Breast epithelium (tissue), 4 donors: ENCODE data around the gene GAN. TPM values are rescaled to one million over a fixed set of nuclear protein-coding genes. Genes with fewer than 3 reads are reported as not detected.

Experiments
- DNase-seq, 2 donors: peaks; one replicate each; pipeline ENCODE4 v3.0.0-alpha.2; 2019; ENCODE audit warnings: low spot score in 2 of 2
- H3K27ac ChIP-seq, 2 donors: fragments of 200-600 bp; sonication (generic) in 1 of 2; one replicate each; pipeline ENCODE4 v1.5.1; 2016 to 2019; ENCODE audit warnings: mild to moderate bottlenecking in 1 of 2
- H3K27me3 ChIP-seq, 2 donors: fragments of 200-600 bp; sonication (generic) in 1 of 2; one replicate each; pipeline versions ENCODE4 v1.5.1 to v1.6.0; 2017 to 2019; ENCODE audit warnings: control low read depth in 1 of 2, mild to moderate bottlenecking in 1 of 2
- H3K36me3 ChIP-seq: fragments of 200-600 bp; one replicate; pipeline ENCODE4 v1.5.1; 2019
- H3K4me1 ChIP-seq, 2 donors: fragments of 200-600 bp; sonication (generic); one replicate each; pipeline ENCODE4 v1.5.1; 2016 to 2019; ENCODE audit warnings: control low read depth in 1 of 2
- H3K4me3 ChIP-seq, 3 donors: fragments of 200-600 bp; sonication (generic); 1 replicate in 2 of 3; 2 replicates in 1 of 3; pipeline ENCODE4 v1.5.1; 2016 to 2019; ENCODE audit warnings: mild to moderate bottlenecking in 3 of 3, moderate library complexity in 2 of 3
- H3K9me3 ChIP-seq, 2 donors: fragments of 200-600 bp; sonication (generic) in 1 of 2; one replicate each; pipeline ENCODE4 v1.5.1; 2016 to 2019; ENCODE audit warnings: control low read depth in 1 of 2
- POLR2A ChIP-seq: fragments of 450-650 bp; IDR thresholded peaks from one replicate; pipeline ENCODE4 v1.6.1; 2016; ENCODE audit warnings: antibody characterized with exemption, mild to moderate bottlenecking, moderate library complexity
- POLR2AphosphoS5 ChIP-seq, 3 donors: sonication (generic); formaldehyde crosslinking; IDR thresholded peaks; one replicate each; pipeline ENCODE4 v1.6.1; 2017; ENCODE audit warnings: antibody characterized with exemption in 3 of 3
- intact Hi-C: fragments of 100-400 bp; cut with DNase I; formaldehyde crosslinking; loops from one replicate; pipeline ENCODE4 v1.15.1; 2023; ENCODE audit warnings: low total_unique reads
- total RNA-seq, 3 donors: library from RNA; depleted of rRNA; stranded (reverse); fragments of >200 nt; gene quantifications; one replicate each; pipeline ENCODE4 v1.1.0, GENCODE V29; 2016
- TF ChIP-seq, protein P1 (sequence below), 3 donors: fragments of 450-650 bp; IDR thresholded peaks; one replicate each; pipeline ENCODE4 v1.5.1; 2016 to 2017; ENCODE audit warnings: antibody characterized with exemption in 3 of 3, mild to moderate bottlenecking in 3 of 3, moderate library complexity in 3 of 3

The GAN gene
- total RNA-seq, 3 donors from 2014 or later: 7.5 to 15.7 (median 10.8) TPM

DNA sequence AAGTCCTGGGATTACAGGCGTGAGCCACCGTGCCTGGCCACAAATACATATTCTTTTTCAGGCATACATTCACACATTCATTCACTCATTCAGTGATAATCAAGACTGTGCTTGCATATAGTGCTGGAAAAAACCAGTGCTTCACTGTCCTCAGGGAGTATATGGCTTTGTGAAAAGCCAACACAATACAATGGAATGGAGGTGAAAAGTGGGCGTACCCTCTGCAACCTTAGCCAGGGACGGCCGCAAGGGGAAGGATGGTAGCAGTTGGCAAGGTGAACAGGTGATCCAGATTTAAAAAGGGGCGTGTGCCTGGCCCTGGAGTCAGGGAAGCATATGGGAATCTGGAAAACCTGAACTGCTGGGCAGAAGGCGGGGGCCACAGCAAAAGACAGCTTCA, 18.1 kb upstream of the GAN start:
- no peaks in the 10 kb centered on the region for H3K9me3 ChIP-seq
- TF ChIP-seq POLR2A: no peak
- no peak for TF ChIP-seq POLR2AphosphoS5 (IDR thresholded peaks at IDR 0.05)
- H3K4me3 ChIP-seq: no peak overlapping the region
- no peaks in the 10 kb centered on the region for H3K27me3 ChIP-seq
- no peak overlapping the region for H3K27ac ChIP-seq
- H3K36me3 ChIP-seq: no peaks in the 10 kb centered on the region
- H3K4me1 ChIP-seq: no peaks in the 10 kb centered on the region
- intact Hi-C loops: no loop called here
- DNase-seq: no peak

DNA sequence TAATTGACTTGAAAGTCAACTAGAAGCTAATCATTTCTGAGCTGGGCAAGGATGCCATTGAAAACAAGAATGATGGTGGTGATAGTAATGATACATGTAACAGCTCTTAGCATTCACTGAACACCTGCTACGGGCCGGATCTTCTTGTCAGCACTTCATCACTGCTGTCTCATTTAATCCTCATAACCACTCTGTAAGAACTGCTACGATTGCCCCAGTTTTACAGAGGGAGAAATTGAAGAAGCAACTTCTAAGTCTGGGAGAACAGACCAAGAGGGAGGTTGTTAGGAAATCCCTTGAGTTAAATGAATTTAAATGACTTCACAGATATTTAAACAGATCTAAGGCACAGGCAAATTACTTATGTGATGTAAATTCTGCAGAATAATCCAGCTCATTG, 7.0 kb upstream of the GAN start:
- H3K9me3 ChIP-seq: no peaks in the 10 kb centered on the region
- peaks cover 0 to 8% of the 10 kb centered on the region in 2 donors for H3K4me1 ChIP-seq
- no peak overlapping the region for H3K27ac ChIP-seq
- TF ChIP-seq POLR2AphosphoS5 (IDR thresholded peaks at IDR 0.05) (no peak), POLR2A (no peak)
- TF ChIP-seq, protein P1, sequence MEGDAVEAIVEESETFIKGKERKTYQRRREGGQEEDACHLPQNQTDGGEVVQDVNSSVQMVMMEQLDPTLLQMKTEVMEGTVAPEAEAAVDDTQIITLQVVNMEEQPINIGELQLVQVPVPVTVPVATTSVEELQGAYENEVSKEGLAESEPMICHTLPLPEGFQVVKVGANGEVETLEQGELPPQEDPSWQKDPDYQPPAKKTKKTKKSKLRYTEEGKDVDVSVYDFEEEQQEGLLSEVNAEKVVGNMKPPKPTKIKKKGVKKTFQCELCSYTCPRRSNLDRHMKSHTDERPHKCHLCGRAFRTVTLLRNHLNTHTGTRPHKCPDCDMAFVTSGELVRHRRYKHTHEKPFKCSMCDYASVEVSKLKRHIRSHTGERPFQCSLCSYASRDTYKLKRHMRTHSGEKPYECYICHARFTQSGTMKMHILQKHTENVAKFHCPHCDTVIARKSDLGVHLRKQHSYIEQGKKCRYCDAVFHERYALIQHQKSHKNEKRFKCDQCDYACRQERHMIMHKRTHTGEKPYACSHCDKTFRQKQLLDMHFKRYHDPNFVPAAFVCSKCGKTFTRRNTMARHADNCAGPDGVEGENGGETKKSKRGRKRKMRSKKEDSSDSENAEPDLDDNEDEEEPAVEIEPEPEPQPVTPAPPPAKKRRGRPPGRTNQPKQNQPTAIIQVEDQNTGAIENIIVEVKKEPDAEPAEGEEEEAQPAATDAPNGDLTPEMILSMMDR (IDR thresholded peaks at IDR 0.05): no peak
- intact Hi-C loops: no loop called here
- DNase-seq: no peak
- no peak overlapping the region for H3K4me3 ChIP-seq
- H3K36me3 ChIP-seq: no peaks in the 10 kb centered on the region
- no peaks in the 10 kb centered on the region for H3K27me3 ChIP-seq

DNA sequence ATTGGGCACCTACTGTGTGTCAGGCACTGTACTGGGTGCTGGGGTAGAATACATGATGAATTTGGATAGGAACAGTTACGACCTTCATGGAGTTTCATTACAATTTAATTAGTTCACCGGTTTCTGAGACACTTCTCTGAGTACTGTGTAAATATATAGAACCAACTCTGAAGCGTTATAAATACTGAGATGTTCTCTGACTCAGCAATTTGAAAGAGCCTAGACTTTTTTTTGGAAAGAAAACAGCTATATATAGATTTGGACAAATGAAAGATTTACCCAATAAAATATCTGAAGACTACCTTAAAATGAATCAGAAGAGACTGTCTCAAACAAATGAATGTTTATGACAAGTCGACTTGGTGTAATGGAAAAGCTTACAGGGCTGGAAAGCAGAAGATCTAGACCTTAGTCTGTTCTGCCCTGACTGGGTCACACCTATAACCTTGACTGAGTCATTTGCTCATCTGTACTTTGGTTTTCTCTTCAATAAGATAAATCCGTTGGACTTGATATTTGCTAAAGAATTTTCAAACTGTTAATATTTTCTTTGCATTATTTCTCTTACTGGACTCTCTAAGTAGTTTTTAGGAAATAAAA, 4.6 kb upstream of the GAN start:
- Histone ChIP-seq H3K4me1 (peaks cover 0 to 13% of the 10 kb centered on the region in 2 donors), H3K9me3 (no peaks in the 10 kb centered on the region), H3K36me3 (no peaks in the 10 kb centered on the region), H3K27me3 (no peaks in the 10 kb centered on the region), H3K27ac (no peak overlapping the region), H3K4me3 (no peak overlapping the region)
- intact Hi-C loops: loop anchor here (5.0 kb wide), 1 partner anchor 68 kb away; no protein-coding TSS in a partner anchor
- DNase-seq: no peak
- TF ChIP-seq POLR2A (no peak), POLR2AphosphoS5 (IDR thresholded peaks at IDR 0.05) (no peak)
- TF ChIP-seq, protein P1 (IDR thresholded peaks at IDR 0.05): no peak

DNA sequence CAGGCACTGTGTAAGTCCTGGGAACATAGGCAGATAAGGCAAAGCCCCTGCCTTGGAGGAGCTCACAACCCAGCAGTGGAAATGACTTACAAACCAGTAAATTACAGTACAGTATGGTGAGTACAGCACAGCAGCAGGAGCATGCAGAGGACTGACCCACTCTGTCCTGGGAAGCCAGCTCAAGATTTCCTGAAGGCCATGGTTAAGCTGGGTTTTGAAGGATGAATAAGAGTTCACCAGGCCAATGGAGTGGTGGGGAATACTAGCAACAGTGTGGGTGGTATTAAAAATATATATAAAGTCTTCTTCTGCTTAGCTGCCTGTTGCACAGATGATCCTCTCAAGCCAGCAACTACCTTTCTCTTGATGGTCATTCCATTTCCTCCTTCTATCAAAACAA, 3.0 kb upstream of the GAN start:
- intact Hi-C loops: loop anchor here (5.0 kb wide), 1 partner anchor 69 kb away; no protein-coding TSS in a partner anchor
- Histone ChIP-seq H3K36me3 (no peaks in the 10 kb centered on the region), H3K4me3 (no peak overlapping the region), H3K27me3 (no peaks in the 10 kb centered on the region), H3K9me3 (no peaks in the 10 kb centered on the region), H3K4me1 (peaks cover 0 to 13% of the 10 kb centered on the region in 2 donors), H3K27ac (no peak overlapping the region)
- TF ChIP-seq POLR2A (no peak), POLR2AphosphoS5 (IDR thresholded peaks at IDR 0.05) (no peak)
- TF ChIP-seq, protein P1 (IDR thresholded peaks at IDR 0.05): no peak
- DNase-seq: no peak

DNA sequence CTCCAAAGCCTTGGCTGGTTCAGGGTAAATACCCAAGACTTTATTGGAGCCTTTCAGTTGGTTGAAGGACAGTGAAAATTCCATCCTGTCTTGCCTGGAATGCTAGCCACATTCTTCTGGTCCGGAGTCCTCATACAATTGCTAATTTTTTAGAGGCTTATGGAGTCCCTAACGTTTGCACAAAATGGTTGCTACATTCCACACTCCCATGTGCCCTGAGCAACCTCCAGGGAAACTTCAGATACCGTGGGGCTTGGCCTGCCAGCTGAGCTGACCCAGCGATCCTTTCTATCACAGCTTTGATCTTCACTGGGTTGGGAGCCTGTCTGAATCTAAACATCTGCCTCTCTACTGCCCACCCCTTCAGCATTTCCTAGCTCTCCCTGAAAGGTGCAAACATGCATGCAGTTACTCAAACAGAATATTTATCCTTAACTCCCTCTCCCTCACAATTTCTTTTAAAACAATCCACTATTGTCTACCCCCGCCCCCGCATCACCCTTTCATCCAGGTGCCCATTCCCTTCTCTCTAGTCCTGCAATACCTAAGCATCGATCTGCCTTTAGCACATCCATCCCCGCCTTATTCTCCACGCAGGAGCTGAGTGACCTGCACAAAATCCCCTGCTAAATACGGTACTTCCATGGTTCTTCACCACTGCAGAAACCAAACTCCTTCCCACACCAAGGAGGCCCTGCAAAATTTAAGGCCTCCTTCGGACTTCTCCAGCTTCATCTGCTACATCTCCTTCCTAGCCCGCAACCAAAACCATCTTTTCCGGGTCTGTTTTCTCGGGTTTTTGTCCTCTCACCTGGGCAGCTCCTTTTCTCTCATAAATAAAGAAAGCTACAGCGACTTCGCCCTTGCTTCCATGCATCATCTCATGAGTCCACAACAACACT, 810 bp upstream of the GAN start:
- TF ChIP-seq POLR2AphosphoS5 (IDR thresholded peaks at IDR 0.05): no peak
- TF ChIP-seq POLR2A: no peak
- TF ChIP-seq, protein P1 (IDR thresholded peaks at IDR 0.05): no peak
- no peak for DNase-seq
- Histone ChIP-seq H3K4me3 (peak overlapping the region; percentile 89 to 99 (median 92)), H3K4me1 (peaks cover 0 to 13% of the 10 kb centered on the region in 2 donors), H3K27ac (peak overlapping the region; percentile 95 to 97), H3K36me3 (no peaks in the 10 kb centered on the region), H3K9me3 (no peaks in the 10 kb centered on the region), H3K27me3 (no peaks in the 10 kb centered on the region)
- intact Hi-C loops: loop anchor here (5.0 kb wide), 1 partner anchor 72 kb away; no protein-coding TSS in a partner anchor
